H1 (cell line): ENCODE measurements around the gene EIF2S2. TPM values are rescaled to one million over a fixed set of nuclear protein-coding genes. Genes with fewer than 3 reads are reported as not detected.

ENCODE experiments used
- CHD7 ChIP-seq: fragments of 300-600 bp; sonication (generic); IDR thresholded peaks from 2 replicates; pipeline ENCODE4 v1.7.1; 2012; ENCODE audit warnings: low read length, moderate library complexity, mild to moderate bottlenecking, inconsistent platforms; ENCODE audit not compliant: insufficient replicate concordance
- KDM1A ChIP-seq: fragments of 200-600, 300-600 bp; sonication (generic); IDR thresholded peaks from 2 replicates; pipeline ENCODE4 v1.7.1; 2016; ENCODE audit warnings: mild to moderate bottlenecking, low read length, borderline replicate concordance
- SIN3A ChIP-seq, 2 experiments: IDR thresholded peaks in 1 of 2; conservative IDR thresholded peaks in 1 of 2; 2 replicates each; pipeline ENCODE4 v1.6.1; 2011 to 2012; ENCODE audit warnings: low read length in 2 of 2, improper control_type of control experiment in 1 of 2, low read depth in 1 of 2, mild to moderate bottlenecking in 1 of 2
- polyA plus RNA-seq, 7 experiments: library from polyadenylated mRNA; depleted of rRNA in 3 of 7; stranded (reverse) in 5 of 7; unstranded in 2 of 7; fragments of >200 nt in 5 of 7; fragments of 200-250 nt in 2 of 7; gene quantifications; 1 replicate in 5 of 7; 2 replicates in 1 of 7; 4 replicates in 1 of 7; pipeline versions ENCODE4 v1.2.1 to v1.2.3, GENCODE V29; 2011 to 2013; ENCODE audit warnings: missing spikeins in 2 of 7, mixed read lengths in 2 of 7
- total RNA-seq: library from RNA; stranded (reverse); fragmentation: NEBNext Ultra II Directional; extraction: Animal tissue kit (Norgen Biotek cat#: 25700); gene quantifications from 2 replicates; pipeline ENCODE4 v1.2.1, GENCODE V29; 2021

The EIF2S2 gene
- total and polyA plus RNA-seq, 2 of the 8 experiments (the other 6 are each of a cell fraction or from before 2014, with no cell fraction given) = 59.5 to 142 TPM

GRCh38 chr20:34150306-34151000, 38.4 kb upstream of the EIF2S2 start (continued):
- TF ChIP-seq CHD7 (no peak), SIN3A (conservative IDR thresholded peaks at IDR 0.05 in 1 of 2, IDR thresholded peaks at IDR 0.05 in 1 of 2; ENCODE audit: low read depth in 1 of 2, low read length in 2 of 2) (no peak), KDM1A (no peak)
